Activated CD8-positive, alpha-beta T cell treated with anti-CD3 and anti-CD28 coated beads for 36 hours (primary cell): ENCODE data around the gene SCAF4. TPM values are rescaled to one million over a fixed set of nuclear protein-coding genes. Genes with fewer than 3 reads are reported as not detected.
"Not testable (repeated sequence)": the region's sequence is repeated elsewhere in the genome, so short reads cannot be mapped to it uniquely, and the experiment has no call there.

Experiments used
- ATAC-seq: fragments of 200-7000 bp; cut with Tn5 transposase; one replicate; pipeline ENCODE4 v1.10.0; 2021; ENCODE audit warnings: mild to moderate bottlenecking, moderate library complexity
- CTCF ChIA-PET: fragments of 350-600 bp; sonication (Branson Sonifier 250); formaldehyde crosslinking; loops from one replicate; lab custom pipeline; 2021; ENCODE audit warnings: antibody characterized with exemption; lab: Charles Lee
- POLR2A ChIA-PET: fragments of 350-600 bp; sonication (Branson Sonifier 250); formaldehyde crosslinking; loops from one replicate; lab custom pipeline; 2021; ENCODE audit warnings: antibody characterized with exemption; lab: Charles Lee
- DNase-seq: peaks from one replicate; pipeline ENCODE4 v3.0.0-alpha.2; 2020
- H3K27ac Mint-ChIP-seq: one replicate; pipeline ENCODE4 v1.8.0; 2021; ENCODE audit warnings: mild to moderate bottlenecking, mixed read lengths
- H3K27me3 Mint-ChIP-seq: one replicate; pipeline ENCODE4 v1.8.0; 2021; ENCODE audit warnings: mixed read lengths
- H3K36me3 Mint-ChIP-seq: one replicate; pipeline ENCODE4 v1.8.0; 2021; ENCODE audit warnings: low read depth, mixed read lengths
- H3K4me1 Mint-ChIP-seq: one replicate; pipeline ENCODE4 v1.8.0; 2021; ENCODE audit warnings: low read depth, mixed read lengths
- H3K4me3 Mint-ChIP-seq: one replicate; pipeline ENCODE4 v1.8.0; 2021; ENCODE audit warnings: mild to moderate bottlenecking, moderate library complexity, mixed read lengths
- H3K9me3 Mint-ChIP-seq: one replicate; pipeline ENCODE4 v1.8.0; 2021; ENCODE audit warnings: mixed read lengths
- CTCF ChIP-seq: fragments of 200-600 bp; IDR thresholded peaks from one replicate; pipeline ENCODE4 v1.8.0; 2022; ENCODE audit warnings: antibody characterized with exemption, mild to moderate bottlenecking
- intact Hi-C: fragments of 100-400 bp; cut with micrococcal nuclease; formaldehyde crosslinking; loops from one replicate; pipeline ENCODE4 v1.10.0; 2022
- total RNA-seq, 2 experiments: library from RNA; stranded (reverse); gene quantifications; one replicate each; pipeline ENCODE4 v1.2.3, GENCODE V29; 2021

Gene SCAF4
- total RNA-seq, 2 experiments from 2014 or later: 48.6 to 49.3 TPM

GRCh38 chr21:31667132-31667531 lies 64.8 kb downstream of the SCAF4 start:
- H3K27me3 Mint-ChIP-seq: no peaks in the 10 kb centered on the region
- H3K36me3 Mint-ChIP-seq: peaks cover 68% of the 10 kb centered on the region
- DNase-seq: peak; percentile 28

GRCh38 chr21:31666445-31667010 lies 65.4 kb downstream of the SCAF4 start:
- CTCF ChIA-PET: no interaction called here
- intact Hi-C loops: loop anchor here (5.0 kb wide), 1 partner anchor 61 kb away; no protein-coding TSS in a partner anchor
- H3K9me3 Mint-ChIP-seq: no peaks in the 10 kb centered on the region
- POLR2A ChIA-PET: interaction anchor here (1.6 kb wide), 1 partner anchor 12 kb away, joined by 6 read pairs; no protein-coding TSS in a partner anchor
- no peaks in the 10 kb centered on the region for H3K27me3 Mint-ChIP-seq
- no peak overlapping the region for H3K4me3 Mint-ChIP-seq
- peaks cover 84% of the 10 kb centered on the region for H3K4me1 Mint-ChIP-seq
- H3K27ac Mint-ChIP-seq: peak overlapping the region; percentile 73
- no peak for TF ChIP-seq CTCF
- H3K36me3 Mint-ChIP-seq: peaks cover 72% of the 10 kb centered on the region
- ATAC-seq: no peak
- no peak for DNase-seq

More at GRCh38 chr21:31667132-31667531, 64.8 kb downstream of the SCAF4 start:
- Mint-ChIP-seq H3K4me3 (no peak overlapping the region), H3K27ac (peak overlapping the region; percentile 82), H3K4me1 (peaks cover 79% of the 10 kb centered on the region), H3K9me3 (no peaks in the 10 kb centered on the region)
- no peak for TF ChIP-seq CTCF
- ChIA-PET POLR2A (interaction anchor here (1.6 kb wide), 1 partner anchor 11 kb away, joined by 6 read pairs; no protein-coding TSS in a partner anchor), CTCF (no interaction called here)
- ATAC-seq: no peak
- intact Hi-C loops: loop anchor here (5.0 kb wide), 1 partner anchor 60 kb away; no protein-coding TSS in a partner anchor

GRCh38 chr21:31665869-31666268 lies 66.0 kb downstream of the SCAF4 start:
- CTCF ChIA-PET: not testable (repeated sequence)

GRCh38 chr21:31665397-31665796 lies 66.5 kb downstream of the SCAF4 start:
- Mint-ChIP-seq H3K27ac (peak overlapping the region; percentile 74), H3K9me3 (no peaks in the 10 kb centered on the region), H3K4me3 (no peak overlapping the region), H3K27me3 (no peaks in the 10 kb centered on the region), H3K36me3 (peaks cover 78% of the 10 kb centered on the region), H3K4me1 (peaks cover 85% of the 10 kb centered on the region)
- intact Hi-C loops: loop anchor here (5.0 kb wide), 1 partner anchor 62 kb away; no protein-coding TSS in a partner anchor
- ATAC-seq (peak; percentile 68), DNase-seq (peak; percentile 67)
- POLR2A ChIA-PET: interaction anchor here (1.6 kb wide), 1 partner anchor 13 kb away, joined by 6 read pairs; no protein-coding TSS in a partner anchor
- CTCF ChIA-PET: no interaction called here
- TF ChIP-seq CTCF: no peak

More at GRCh38 chr21:31665869-31666268, 66.0 kb downstream of the SCAF4 start:
- H3K36me3 Mint-ChIP-seq: peaks cover 77% of the 10 kb centered on the region
- H3K4me1 Mint-ChIP-seq: peaks cover 86% of the 10 kb centered on the region
- not testable (repeated sequence) for H3K9me3 Mint-ChIP-seq, H3K27me3 Mint-ChIP-seq, ATAC-seq, H3K4me3 Mint-ChIP-seq, DNase-seq
- POLR2A ChIA-PET: interaction anchor here (1.6 kb wide), 1 partner anchor 13 kb away, joined by 6 read pairs; no protein-coding TSS in a partner anchor
- H3K27ac Mint-ChIP-seq: peak overlapping the region; percentile 74
- intact Hi-C loops: loop anchor here (5.0 kb wide), 1 partner anchor 61 kb away; no protein-coding TSS in a partner anchor

- Mint-ChIP-seq H3K4me3 (no peak overlapping the region), H3K4me1 (peaks cover 80% of the 10 kb centered on the region), H3K27me3 (no peaks in the 10 kb centered on the region), H3K9me3 (peaks cover 2% of the 10 kb centered on the region), H3K27ac (peak overlapping the region; percentile 74), H3K36me3 (peaks cover 75% of the 10 kb centered on the region)
- intact Hi-C loops: no loop called here
- DNase-seq: no peak
- CTCF ChIA-PET: no interaction called here
- TF ChIP-seq CTCF: no peak
- POLR2A ChIA-PET: no interaction called here
- ATAC-seq: no peak
Observed at GRCh38 chr21:31663584-31664249, 68.2 kb downstream of the SCAF4 start.
